ENCODE measurements around the gene GTF2IRD1.

DNA sequence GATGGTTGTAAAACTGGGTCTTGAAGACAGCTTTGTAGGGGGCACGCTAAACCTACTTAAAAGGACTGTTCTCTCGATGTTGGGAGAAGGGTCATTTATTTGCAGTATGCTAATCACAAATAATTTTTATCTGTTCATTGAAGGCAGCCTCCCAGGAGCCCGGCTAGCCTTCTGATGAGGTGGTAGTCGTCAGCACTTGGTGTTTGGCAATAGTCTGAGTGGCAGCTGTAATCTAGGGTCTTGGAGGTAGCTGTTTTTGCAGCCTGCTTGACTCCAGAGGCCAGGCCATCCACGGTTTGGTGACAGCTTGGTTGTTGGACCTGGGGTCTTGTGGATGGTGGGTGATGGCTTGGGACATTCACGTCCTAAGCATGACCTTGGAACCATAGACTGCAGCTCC is 2.2 kb downstream of the GTF2IRD1 start:
- TF ChIP-seq TAF1 (IDR thresholded peaks at IDR 0.05; ENCODE audit: borderline replicate concordance, low read depth, low read length) (no peak), POLR2AphosphoS5 (IDR thresholded peaks at IDR 0.05; ENCODE audit: low read depth, low read length) (no peak)
